Measurements from ENCODE around the gene ARHGAP42.

ARHGAP42 gene

DNA sequence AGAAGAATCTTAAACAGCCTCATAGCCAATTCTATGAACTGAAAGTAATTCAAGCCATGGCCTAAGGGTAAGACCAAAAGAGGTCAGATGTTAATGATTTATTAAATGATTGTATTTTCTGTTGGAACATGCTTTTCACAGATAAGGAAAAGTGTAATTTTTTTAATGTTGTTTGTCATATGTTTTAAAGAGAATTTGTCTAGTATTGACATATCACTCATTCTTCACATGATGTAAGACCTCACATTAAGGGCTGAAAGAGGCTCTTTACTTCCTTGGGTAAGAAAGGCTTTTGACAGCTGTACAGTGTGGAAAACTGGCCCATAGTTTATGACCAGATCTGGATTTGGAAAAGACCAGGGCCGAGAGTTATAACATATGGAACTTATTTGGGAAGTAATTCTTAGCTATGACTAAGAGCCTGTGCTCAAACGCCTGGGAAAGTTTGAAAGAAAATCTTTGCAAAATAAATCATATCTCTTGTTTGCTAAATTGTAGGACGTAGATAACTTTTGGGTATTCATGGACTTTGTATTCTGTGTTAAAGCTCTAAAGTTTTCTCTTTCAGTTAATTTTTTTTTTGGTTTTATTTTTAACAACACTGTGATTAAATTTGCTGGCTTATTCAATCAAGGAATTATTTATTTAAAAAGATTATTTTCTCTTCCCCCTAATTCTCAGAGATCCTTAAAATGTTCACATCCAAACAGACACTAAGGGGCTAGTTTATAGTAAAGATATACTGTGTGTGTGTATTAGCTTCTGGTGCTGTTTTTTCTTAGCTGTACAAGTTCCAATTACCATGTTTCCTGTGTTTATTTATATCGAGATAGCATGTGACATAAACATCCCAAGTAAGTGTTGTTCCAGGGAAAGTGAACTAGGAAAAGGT lies 162.2 kb downstream of the ARHGAP42 start:
- peak; percentile 97 for ATAC-seq
- no peak for TF ChIP-seq ZNF8 (CRISPR knock-in tag; IDR thresholded peaks at IDR 0.05)
- no peak for TF ChIP-seq ZFP3 (CRISPR knock-in tag; IDR thresholded peaks at IDR 0.05)
- TF ChIP-seq TCF4 (CRISPR knock-in tag; IDR thresholded peaks at IDR 0.05; ENCODE audit: borderline replicate concordance), result peak; percentile 43; the same call in 1 of the 2 replicates
- peak; percentile 78 for TF ChIP-seq ISL1 (CRISPR knock-in tag; IDR thresholded peaks at IDR 0.05)
- TF ChIP-seq, protein P1, sequence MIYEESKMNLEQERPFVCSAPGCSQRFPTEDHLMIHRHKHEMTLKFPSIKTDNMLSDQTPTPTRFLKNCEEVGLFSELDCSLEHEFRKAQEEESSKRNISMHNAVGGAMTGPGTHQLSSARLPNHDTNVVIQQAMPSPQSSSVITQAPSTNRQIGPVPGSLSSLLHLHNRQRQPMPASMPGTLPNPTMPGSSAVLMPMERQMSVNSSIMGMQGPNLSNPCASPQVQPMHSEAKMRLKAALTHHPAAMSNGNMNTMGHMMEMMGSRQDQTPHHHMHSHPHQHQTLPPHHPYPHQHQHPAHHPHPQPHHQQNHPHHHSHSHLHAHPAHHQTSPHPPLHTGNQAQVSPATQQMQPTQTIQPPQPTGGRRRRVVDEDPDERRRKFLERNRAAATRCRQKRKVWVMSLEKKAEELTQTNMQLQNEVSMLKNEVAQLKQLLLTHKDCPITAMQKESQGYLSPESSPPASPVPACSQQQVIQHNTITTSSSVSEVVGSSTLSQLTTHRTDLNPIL (CRISPR knock-in tag; IDR thresholded peaks at IDR 0.05; ENCODE audit: low read depth), result no peak

DNA sequence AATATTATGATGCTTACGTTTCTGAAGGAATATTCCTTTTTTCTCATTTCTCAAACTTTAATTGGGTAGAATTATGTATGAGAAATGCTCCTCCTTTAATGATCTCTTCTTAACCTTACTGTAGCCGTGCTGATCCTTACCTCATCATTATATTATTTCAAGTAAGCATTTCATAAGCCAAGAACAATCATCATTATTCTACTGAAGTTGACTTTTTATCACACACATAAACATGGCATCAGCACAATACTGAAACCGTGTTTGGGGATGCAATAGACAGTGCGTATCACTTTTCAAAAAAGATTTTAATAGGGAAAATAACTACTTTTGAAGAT lies 162.8 kb downstream of the ARHGAP42 start:
- ATAC-seq, result no peak
- TF ChIP-seq ZFP3 (CRISPR knock-in tag; IDR thresholded peaks at IDR 0.05) (no peak), TOX (CRISPR knock-in tag; IDR thresholded peaks at IDR 0.05; ENCODE audit: borderline replicate concordance) (no peak), OSR1 (CRISPR knock-in tag; IDR thresholded peaks at IDR 0.05) (no peak), ZFP30 (CRISPR knock-in tag; IDR thresholded peaks at IDR 0.05) (no peak), CSDC2 (CRISPR knock-in tag; IDR thresholded peaks at IDR 0.05) (no peak), RARB (CRISPR knock-in tag; IDR thresholded peaks at IDR 0.05) (no peak), ARNTL (CRISPR knock-in tag; IDR thresholded peaks at IDR 0.05; ENCODE audit: borderline replicate concordance, low read depth) (no peak), ZNF8 (CRISPR knock-in tag; IDR thresholded peaks at IDR 0.05) (no peak), ZC3H10 (CRISPR knock-in tag; IDR thresholded peaks at IDR 0.05) (no peak), BACH2 (CRISPR knock-in tag; IDR thresholded peaks at IDR 0.05; ENCODE audit: borderline replicate concordance) (no peak), ESRRG (CRISPR knock-in tag; IDR thresholded peaks at IDR 0.05) (no peak), GLIS3 (CRISPR knock-in tag; IDR thresholded peaks at IDR 0.05) (no peak)
- TF ChIP-seq, protein P2, sequence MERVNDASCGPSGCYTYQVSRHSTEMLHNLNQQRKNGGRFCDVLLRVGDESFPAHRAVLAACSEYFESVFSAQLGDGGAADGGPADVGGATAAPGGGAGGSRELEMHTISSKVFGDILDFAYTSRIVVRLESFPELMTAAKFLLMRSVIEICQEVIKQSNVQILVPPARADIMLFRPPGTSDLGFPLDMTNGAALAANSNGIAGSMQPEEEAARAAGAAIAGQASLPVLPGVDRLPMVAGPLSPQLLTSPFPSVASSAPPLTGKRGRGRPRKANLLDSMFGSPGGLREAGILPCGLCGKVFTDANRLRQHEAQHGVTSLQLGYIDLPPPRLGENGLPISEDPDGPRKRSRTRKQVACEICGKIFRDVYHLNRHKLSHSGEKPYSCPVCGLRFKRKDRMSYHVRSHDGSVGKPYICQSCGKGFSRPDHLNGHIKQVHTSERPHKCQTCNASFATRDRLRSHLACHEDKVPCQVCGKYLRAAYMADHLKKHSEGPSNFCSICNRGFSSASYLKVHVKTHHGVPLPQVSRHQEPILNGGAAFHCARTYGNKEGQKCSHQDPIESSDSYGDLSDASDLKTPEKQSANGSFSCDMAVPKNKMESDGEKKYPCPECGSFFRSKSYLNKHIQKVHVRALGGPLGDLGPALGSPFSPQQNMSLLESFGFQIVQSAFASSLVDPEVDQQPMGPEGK (CRISPR knock-in tag; IDR thresholded peaks at IDR 0.05; ENCODE audit: borderline replicate concordance), result no peak
- TF ChIP-seq, protein P3, sequence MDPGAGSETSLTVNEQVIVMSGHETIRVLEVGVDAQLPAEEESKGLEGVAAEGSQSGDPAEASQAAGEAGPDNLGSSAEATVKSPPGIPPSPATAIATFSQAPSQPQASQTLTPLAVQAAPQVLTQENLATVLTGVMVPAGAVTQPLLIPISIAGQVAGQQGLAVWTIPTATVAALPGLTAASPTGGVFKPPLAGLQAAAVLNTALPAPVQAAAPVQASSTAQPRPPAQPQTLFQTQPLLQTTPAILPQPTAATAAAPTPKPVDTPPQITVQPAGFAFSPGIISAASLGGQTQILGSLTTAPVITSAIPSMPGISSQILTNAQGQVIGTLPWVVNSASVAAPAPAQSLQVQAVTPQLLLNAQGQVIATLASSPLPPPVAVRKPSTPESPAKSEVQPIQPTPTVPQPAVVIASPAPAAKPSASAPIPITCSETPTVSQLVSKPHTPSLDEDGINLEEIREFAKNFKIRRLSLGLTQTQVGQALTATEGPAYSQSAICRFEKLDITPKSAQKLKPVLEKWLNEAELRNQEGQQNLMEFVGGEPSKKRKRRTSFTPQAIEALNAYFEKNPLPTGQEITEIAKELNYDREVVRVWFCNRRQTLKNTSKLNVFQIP (CRISPR knock-in tag; IDR thresholded peaks at IDR 0.05; ENCODE audit: borderline replicate concordance, low read depth), result no peak
- TF ChIP-seq, protein P1 (CRISPR knock-in tag; IDR thresholded peaks at IDR 0.05; ENCODE audit: low read depth), result no peak
- TF ChIP-seq, protein P4, sequence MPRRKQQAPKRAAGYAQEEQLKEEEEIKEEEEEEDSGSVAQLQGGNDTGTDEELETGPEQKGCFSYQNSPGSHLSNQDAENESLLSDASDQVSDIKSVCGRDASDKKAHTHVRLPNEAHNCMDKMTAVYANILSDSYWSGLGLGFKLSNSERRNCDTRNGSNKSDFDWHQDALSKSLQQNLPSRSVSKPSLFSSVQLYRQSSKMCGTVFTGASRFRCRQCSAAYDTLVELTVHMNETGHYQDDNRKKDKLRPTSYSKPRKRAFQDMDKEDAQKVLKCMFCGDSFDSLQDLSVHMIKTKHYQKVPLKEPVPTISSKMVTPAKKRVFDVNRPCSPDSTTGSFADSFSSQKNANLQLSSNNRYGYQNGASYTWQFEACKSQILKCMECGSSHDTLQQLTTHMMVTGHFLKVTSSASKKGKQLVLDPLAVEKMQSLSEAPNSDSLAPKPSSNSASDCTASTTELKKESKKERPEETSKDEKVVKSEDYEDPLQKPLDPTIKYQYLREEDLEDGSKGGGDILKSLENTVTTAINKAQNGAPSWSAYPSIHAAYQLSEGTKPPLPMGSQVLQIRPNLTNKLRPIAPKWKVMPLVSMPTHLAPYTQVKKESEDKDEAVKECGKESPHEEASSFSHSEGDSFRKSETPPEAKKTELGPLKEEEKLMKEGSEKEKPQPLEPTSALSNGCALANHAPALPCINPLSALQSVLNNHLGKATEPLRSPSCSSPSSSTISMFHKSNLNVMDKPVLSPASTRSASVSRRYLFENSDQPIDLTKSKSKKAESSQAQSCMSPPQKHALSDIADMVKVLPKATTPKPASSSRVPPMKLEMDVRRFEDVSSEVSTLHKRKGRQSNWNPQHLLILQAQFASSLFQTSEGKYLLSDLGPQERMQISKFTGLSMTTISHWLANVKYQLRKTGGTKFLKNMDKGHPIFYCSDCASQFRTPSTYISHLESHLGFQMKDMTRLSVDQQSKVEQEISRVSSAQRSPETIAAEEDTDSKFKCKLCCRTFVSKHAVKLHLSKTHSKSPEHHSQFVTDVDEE (CRISPR knock-in tag; IDR thresholded peaks at IDR 0.05), result no peak

DNA sequence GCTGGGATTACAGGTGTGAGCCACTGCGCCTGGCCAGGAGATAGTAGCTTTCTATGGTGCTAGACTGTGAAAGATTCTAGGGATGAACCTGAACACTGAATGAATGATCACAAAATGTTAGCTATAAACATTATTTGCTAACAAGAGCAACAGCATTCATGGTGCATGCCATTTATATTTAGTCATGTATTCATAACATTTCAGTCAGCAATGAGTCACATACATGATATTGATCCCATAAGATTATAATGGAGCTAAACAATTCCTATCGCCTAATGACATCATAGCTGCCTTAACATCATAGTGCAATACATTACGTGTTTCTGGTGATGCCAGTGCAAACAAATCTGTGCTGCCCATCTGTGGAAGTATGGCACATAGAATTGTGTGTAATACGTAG lies 164.1 kb downstream of the ARHGAP42 start:
- ATAC-seq, result no peak
- TF ChIP-seq, protein P4 (CRISPR knock-in tag; IDR thresholded peaks at IDR 0.05), result no peak
- TF ChIP-seq ARNTL (CRISPR knock-in tag; IDR thresholded peaks at IDR 0.05; ENCODE audit: borderline replicate concordance, low read depth) (no peak), ZNF565 (CRISPR knock-in tag; conservative IDR thresholded peaks at IDR 0.05; ENCODE audit: low read depth) (no peak), OSR1 (CRISPR knock-in tag; IDR thresholded peaks at IDR 0.05) (no peak), ZFP30 (CRISPR knock-in tag; IDR thresholded peaks at IDR 0.05) (no peak), SNAI2 (CRISPR knock-in tag; IDR thresholded peaks at IDR 0.05) (no peak), ESRRG (CRISPR knock-in tag; IDR thresholded peaks at IDR 0.05) (no peak), CSDC2 (CRISPR knock-in tag; IDR thresholded peaks at IDR 0.05) (no peak), ISL1 (CRISPR knock-in tag; IDR thresholded peaks at IDR 0.05) (no peak), ZNF8 (CRISPR knock-in tag; IDR thresholded peaks at IDR 0.05) (no peak), RARB (CRISPR knock-in tag; IDR thresholded peaks at IDR 0.05) (no peak)
- TF ChIP-seq, protein P5, sequence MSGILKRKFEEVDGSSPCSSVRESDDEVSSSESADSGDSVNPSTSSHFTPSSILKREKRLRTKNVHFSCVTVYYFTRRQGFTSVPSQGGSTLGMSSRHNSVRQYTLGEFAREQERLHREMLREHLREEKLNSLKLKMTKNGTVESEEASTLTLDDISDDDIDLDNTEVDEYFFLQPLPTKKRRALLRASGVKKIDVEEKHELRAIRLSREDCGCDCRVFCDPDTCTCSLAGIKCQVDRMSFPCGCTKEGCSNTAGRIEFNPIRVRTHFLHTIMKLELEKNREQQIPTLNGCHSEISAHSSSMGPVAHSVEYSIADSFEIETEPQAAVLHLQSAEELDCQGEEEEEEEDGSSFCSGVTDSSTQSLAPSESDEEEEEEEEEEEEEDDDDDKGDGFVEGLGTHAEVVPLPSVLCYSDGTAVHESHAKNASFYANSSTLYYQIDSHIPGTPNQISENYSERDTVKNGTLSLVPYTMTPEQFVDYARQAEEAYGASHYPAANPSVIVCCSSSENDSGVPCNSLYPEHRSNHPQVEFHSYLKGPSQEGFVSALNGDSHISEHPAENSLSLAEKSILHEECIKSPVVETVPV (CRISPR knock-in tag; IDR thresholded peaks at IDR 0.05), result no peak
- TF ChIP-seq, protein P1 (CRISPR knock-in tag; IDR thresholded peaks at IDR 0.05; ENCODE audit: low read depth), result no peak
